Activated CD8-positive, alpha-beta T cell treated with anti-CD3 and anti-CD28 coated beads for 36 hours (primary cell): ENCODE measurements around the gene SHC1. TPM values are rescaled to one million over a fixed set of nuclear protein-coding genes. Genes with fewer than 3 reads are reported as not detected.

Source experiments
- ATAC-seq: fragments of 200-7000 bp; cut with Tn5 transposase; one replicate; pipeline ENCODE4 v1.10.0; 2021; ENCODE audit warnings: mild to moderate bottlenecking, moderate library complexity
- CTCF ChIA-PET: fragments of 350-600 bp; sonication (Branson Sonifier 250); formaldehyde crosslinking; loops from one replicate; lab custom pipeline; 2021; ENCODE audit warnings: antibody characterized with exemption; lab: Charles Lee
- POLR2A ChIA-PET: fragments of 350-600 bp; sonication (Branson Sonifier 250); formaldehyde crosslinking; loops from one replicate; lab custom pipeline; 2021; ENCODE audit warnings: antibody characterized with exemption; lab: Charles Lee
- DNase-seq: peaks from one replicate; pipeline ENCODE4 v3.0.0-alpha.2; 2020
- H3K27ac Mint-ChIP-seq: one replicate; pipeline ENCODE4 v1.8.0; 2021; ENCODE audit warnings: mild to moderate bottlenecking, mixed read lengths
- H3K27me3 Mint-ChIP-seq: one replicate; pipeline ENCODE4 v1.8.0; 2021; ENCODE audit warnings: mixed read lengths
- H3K36me3 Mint-ChIP-seq: one replicate; pipeline ENCODE4 v1.8.0; 2021; ENCODE audit warnings: low read depth, mixed read lengths
- H3K4me1 Mint-ChIP-seq: one replicate; pipeline ENCODE4 v1.8.0; 2021; ENCODE audit warnings: low read depth, mixed read lengths
- H3K4me3 Mint-ChIP-seq: one replicate; pipeline ENCODE4 v1.8.0; 2021; ENCODE audit warnings: mild to moderate bottlenecking, moderate library complexity, mixed read lengths
- H3K9me3 Mint-ChIP-seq: one replicate; pipeline ENCODE4 v1.8.0; 2021; ENCODE audit warnings: mixed read lengths
- intact Hi-C: fragments of 100-400 bp; cut with micrococcal nuclease; formaldehyde crosslinking; loops from one replicate; pipeline ENCODE4 v1.10.0; 2022
- total RNA-seq, 2 experiments: library from RNA; stranded (reverse); gene quantifications; one replicate each; pipeline ENCODE4 v1.2.3, GENCODE V29; 2021
- TF ChIP-seq, protein P1 (sequence below): fragments of 200-600 bp; IDR thresholded peaks from one replicate; pipeline ENCODE4 v1.8.0; 2022; ENCODE audit warnings: antibody characterized with exemption, mild to moderate bottlenecking

Gene SHC1
- total RNA-seq, 2 experiments from 2014 or later: 32.3 to 34.2 TPM

DNA sequence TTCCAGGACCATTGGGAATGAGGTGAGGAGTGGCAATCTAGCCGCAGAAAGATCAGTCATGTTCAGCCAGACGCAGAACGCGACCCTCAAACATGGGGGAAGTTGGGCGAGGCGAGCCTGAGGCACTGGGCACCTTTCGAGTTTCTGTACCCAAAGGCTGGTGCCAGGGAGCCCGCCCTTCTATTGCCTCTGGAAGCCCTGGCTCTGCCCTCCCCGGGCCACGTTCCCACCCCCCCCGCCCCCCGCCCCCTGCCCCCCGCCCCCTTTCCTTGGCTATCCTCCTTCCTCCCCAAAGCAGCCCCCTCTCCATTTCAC is 29.8 kb upstream of the SHC1 start:
- TF ChIP-seq, protein P1, sequence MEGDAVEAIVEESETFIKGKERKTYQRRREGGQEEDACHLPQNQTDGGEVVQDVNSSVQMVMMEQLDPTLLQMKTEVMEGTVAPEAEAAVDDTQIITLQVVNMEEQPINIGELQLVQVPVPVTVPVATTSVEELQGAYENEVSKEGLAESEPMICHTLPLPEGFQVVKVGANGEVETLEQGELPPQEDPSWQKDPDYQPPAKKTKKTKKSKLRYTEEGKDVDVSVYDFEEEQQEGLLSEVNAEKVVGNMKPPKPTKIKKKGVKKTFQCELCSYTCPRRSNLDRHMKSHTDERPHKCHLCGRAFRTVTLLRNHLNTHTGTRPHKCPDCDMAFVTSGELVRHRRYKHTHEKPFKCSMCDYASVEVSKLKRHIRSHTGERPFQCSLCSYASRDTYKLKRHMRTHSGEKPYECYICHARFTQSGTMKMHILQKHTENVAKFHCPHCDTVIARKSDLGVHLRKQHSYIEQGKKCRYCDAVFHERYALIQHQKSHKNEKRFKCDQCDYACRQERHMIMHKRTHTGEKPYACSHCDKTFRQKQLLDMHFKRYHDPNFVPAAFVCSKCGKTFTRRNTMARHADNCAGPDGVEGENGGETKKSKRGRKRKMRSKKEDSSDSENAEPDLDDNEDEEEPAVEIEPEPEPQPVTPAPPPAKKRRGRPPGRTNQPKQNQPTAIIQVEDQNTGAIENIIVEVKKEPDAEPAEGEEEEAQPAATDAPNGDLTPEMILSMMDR: no peak
- POLR2A ChIA-PET: interaction anchor here (0.6 to 8.6 kb wide), 12 partner anchors 8 to 66 kb away, joined by 3 to 85 read pairs (median 6); partner anchors contain the start of genes ADAM15, CKS1B, FLAD1 and PYGO2
- no peaks in the 10 kb centered on the region for H3K27me3 Mint-ChIP-seq
- peaks cover 5% of the 10 kb centered on the region for H3K36me3 Mint-ChIP-seq
- ATAC-seq: no peak
- CTCF ChIA-PET: interaction anchor here (1.1 to 5.3 kb wide), 15 partner anchors 8 to 91 kb away, joined by 4 to 108 read pairs (median 10); partner anchors contain the start of genes ADAM15, CKS1B, EFNA4 and FLAD1
- peaks cover 41% of the 10 kb centered on the region for H3K4me1 Mint-ChIP-seq
- DNase-seq: peak; percentile 76
- peak overlapping the region; percentile 91 for H3K27ac Mint-ChIP-seq
- H3K4me3 Mint-ChIP-seq: peak overlapping the region; percentile 70
- no peaks in the 10 kb centered on the region for H3K9me3 Mint-ChIP-seq
- intact Hi-C loops: no loop called here

DNA sequence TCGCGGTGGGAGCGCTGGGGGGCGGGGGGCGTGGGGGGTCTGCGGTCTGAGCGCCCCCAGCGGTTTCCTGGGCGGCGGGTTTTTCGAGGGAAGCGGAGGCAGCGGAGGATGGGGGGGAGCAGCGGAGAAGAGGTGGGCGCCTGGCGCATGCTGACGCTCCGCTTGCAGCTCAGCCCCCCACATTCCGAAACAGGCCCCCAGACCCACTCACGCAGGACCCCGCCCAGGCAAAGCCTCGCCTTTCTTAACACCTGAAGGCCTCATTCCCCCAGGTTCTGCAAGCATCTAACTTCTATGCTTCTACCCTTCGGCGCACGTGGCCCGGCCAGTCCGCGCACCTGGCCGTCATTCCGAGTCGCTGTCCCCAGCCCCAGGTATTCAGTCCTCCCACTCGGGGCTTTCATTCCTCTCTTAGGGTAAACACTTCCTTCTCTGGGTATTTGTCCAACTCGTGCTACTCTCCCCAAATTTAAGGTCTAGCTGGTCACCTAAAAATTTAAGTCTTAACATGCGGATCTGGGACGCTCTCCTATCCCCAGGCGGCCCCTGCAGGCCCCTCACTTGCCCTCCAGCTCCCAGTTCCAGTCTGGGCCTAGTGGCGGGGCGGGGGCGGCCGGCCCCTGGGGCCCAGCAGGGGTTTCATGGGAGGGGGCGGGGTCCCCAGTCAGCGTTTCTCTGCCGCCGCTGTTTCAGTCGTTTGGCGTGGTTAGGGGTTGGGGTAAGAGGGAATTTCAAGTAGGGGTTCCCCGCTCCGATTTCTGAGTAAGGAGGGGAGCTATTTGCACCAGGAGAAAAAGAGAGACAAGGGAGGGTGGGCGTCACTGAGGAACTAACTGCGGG is 29.2 kb upstream of the SHC1 start:
- TF ChIP-seq, protein P1: no peak
- ChIA-PET POLR2A (interaction anchor here (0.6 to 8.6 kb wide), 19 partner anchors 9 to 241 kb away, joined by 3 to 85 read pairs (median 5); partner anchors contain the start of genes ADAM15, CKS1B, FLAD1 and PBXIP1), CTCF (interaction anchor here (0.7 to 5.3 kb wide), 35 partner anchors 8 to 1343 kb away, joined by 3 to 108 read pairs (median 5); partner anchors contain the start of genes ADAM15, CKS1B, EFNA4 and FLAD1)
- peak; percentile 11 for ATAC-seq
- H3K9me3 Mint-ChIP-seq: no peaks in the 10 kb centered on the region
- H3K27me3 Mint-ChIP-seq: no peaks in the 10 kb centered on the region
- H3K4me3 Mint-ChIP-seq: peak overlapping the region; percentile 70
- intact Hi-C loops: loop anchor here (5.0 kb wide), 1 partner anchor 37 kb away; the partner anchor contains the start of gene PYGO2
- peaks cover 5% of the 10 kb centered on the region for H3K36me3 Mint-ChIP-seq
- peak overlapping the region; percentile 91 for H3K27ac Mint-ChIP-seq
- DNase-seq: peak; percentile 84
- H3K4me1 Mint-ChIP-seq: peaks cover 40% of the 10 kb centered on the region

- ChIA-PET POLR2A (interaction anchor here (0.5 to 8.6 kb wide), 17 partner anchors 9 to 240 kb away, joined by 3 to 85 read pairs (median 5); partner anchors contain the start of genes ADAM15, CKS1B, FLAD1 and PBXIP1), CTCF (interaction anchor here (0.7 to 5.3 kb wide), 37 partner anchors 9 to 1343 kb away, joined by 3 to 108 read pairs (median 5); partner anchors contain the start of genes ADAM15, CKS1B, EFNA4 and FLAD1)
- H3K9me3 Mint-ChIP-seq: no peaks in the 10 kb centered on the region
- DNase-seq: peak; percentile 91
- H3K27ac Mint-ChIP-seq: peak overlapping the region; percentile 91
- peak; percentile 22 for ATAC-seq
- peak overlapping the region; percentile 70 for H3K4me3 Mint-ChIP-seq
- TF ChIP-seq, protein P1: peak; percentile 94
- H3K27me3 Mint-ChIP-seq: no peaks in the 10 kb centered on the region
- H3K36me3 Mint-ChIP-seq: no peaks in the 10 kb centered on the region
- intact Hi-C loops: loop anchor here (5.0 kb wide), 1 partner anchor 37 kb away; the partner anchor contains the start of gene PYGO2
- peaks cover 39% of the 10 kb centered on the region for H3K4me1 Mint-ChIP-seq
Observed at GRCh38 chr1:154998818-154999570, 28.4 kb upstream of the SHC1 start.

- Mint-ChIP-seq H3K9me3 (no peaks in the 10 kb centered on the region), H3K4me3 (peak overlapping the region; percentile 40), H3K27ac (peak overlapping the region; percentile 49), H3K27me3 (no peaks in the 10 kb centered on the region), H3K36me3 (no peaks in the 10 kb centered on the region), H3K4me1 (peaks cover 35% of the 10 kb centered on the region)
- DNase-seq (no peak), ATAC-seq (no peak)
- ChIA-PET POLR2A (interaction anchor here (0.7 to 8.6 kb wide), 10 partner anchors 8 to 56 kb away, joined by 3 to 85 read pairs (median 7); partner anchors contain the start of genes ADAM15, CKS1B, FLAD1 and PYGO2), CTCF (interaction anchor here (0.8 to 5.3 kb wide), 27 partner anchors 8 to 439 kb away, joined by 3 to 108 read pairs (median 6); partner anchors contain the start of genes ADAM15, CKS1B, EFNA4 and FLAD1)
- intact Hi-C loops: loop anchor here (5.0 kb wide), 1 partner anchor 36 kb away; the partner anchor contains the start of gene PYGO2
- TF ChIP-seq, protein P1: no peak
Observed at GRCh38 chr1:154998201-154998780, 27.7 kb upstream of the SHC1 start.
